HG03354 (cell line): ENCODE measurements around the gene ANP32B.
A peak's percentile ranks its signal among the peaks of the same experiment; 100 is the strongest.
"Not testable (repeated sequence)": the region's sequence is repeated elsewhere in the genome, so short reads cannot be mapped to it uniquely, and the experiment has no call there.

Experiments
- ATAC-seq: cut with Tn5 transposase; IDR thresholded peaks from one replicate; pipeline ENCODE4 v1.9.1; 2021; ENCODE audit warnings: mild to moderate bottlenecking; ENCODE audit not compliant: unreplicated experiment, poor library complexity, severe bottlenecking

The ANP32B gene

DNA sequence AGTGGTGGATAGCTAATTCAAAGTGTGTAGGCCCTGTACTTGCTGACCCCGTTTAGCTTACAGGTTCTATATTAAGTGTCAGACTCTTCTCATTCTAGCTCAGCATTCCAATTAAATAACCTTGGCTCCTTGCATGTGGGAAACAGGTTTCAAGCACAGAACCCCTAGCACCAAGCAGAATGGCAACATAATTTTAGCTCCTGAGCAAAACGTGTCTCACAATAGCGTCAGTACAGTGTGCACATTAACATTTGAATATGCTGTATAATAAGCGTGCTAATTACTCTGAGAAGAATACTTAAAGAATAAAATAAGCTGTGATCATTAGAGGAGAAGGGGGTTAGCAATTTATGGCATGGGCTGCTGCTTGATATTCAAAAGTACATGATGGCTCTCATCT is 21.0 kb upstream of the ANP32B start:
- ATAC-seq, result no peak

DNA sequence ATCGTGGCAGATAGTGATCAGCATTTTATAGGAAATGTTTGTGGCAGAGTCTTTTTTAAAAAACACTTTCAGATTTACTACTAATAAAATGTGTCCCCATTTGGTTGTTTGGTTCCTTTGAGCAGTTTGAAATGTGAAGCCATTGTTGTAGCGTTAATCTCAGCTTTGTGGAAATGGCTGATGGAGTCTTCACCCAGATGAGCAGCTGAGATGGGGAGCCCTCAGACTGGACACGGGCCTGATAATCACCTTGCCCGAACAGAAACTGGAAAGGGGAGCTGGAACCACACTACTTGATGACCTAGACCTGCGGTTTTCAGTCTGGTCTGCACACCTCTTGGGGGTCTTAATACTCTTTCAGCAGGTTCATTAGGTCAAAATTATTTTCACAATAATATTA is 20.6 kb upstream of the ANP32B start:
- no peak for ATAC-seq

DNA sequence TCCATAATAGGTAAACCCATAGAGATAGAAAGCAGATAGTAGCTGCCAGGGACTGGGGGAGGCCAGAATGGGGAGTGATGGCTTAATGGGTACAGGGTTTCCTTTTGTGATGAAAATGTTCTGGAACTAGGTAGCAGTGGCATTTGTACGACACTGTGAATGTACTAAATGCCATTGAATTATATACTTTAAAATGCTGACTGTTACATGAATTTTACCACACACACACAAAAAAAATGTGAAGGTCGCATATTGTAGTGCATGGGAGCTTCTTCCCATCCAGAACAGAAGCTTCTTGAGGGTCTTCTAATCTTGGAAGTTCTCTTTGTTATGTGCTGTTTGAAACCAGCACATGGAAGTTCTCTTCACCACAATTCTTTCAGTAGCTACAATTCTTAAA is 19.9 kb upstream of the ANP32B start:
- ATAC-seq, result no peak

DNA sequence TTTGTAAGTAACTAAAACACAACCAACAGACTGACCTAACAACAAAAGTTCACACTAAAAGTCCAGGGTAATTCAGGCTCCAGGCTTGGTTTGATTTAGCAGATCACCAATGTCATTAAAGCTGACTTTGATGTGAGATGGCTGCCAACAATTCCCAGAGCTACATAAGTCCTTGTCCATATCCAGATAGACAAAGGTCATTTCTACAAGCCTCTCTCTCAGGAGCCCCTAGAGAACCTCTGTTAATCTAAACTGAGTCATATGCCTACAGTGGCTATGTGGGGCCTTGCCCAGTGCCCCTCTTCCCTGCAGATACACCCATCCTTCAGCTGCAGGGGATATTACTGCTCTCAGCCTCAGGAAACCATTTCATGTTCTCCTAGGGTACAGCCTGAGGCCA is 18.2 kb upstream of the ANP32B start:
- no peak for ATAC-seq

DNA sequence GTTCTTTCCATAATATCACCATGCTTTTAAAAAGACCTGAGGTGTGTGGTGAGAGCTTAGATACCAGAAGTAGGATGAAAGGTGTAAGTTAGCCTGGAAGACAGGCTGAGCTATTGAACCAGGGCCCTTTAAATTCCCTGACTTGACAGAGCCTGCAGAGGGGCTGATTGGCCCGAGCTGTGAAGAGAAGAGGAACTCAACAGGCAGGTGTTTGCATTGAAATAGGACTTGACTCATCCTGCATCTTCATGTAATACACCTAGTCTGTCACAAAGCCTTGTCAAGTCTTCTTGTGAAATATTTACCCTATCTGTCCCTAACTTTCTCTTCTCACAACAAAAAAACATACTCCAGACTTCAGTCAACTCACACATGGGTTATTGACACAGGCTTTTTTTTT is 16.6 kb upstream of the ANP32B start:
- no peak for ATAC-seq

DNA sequence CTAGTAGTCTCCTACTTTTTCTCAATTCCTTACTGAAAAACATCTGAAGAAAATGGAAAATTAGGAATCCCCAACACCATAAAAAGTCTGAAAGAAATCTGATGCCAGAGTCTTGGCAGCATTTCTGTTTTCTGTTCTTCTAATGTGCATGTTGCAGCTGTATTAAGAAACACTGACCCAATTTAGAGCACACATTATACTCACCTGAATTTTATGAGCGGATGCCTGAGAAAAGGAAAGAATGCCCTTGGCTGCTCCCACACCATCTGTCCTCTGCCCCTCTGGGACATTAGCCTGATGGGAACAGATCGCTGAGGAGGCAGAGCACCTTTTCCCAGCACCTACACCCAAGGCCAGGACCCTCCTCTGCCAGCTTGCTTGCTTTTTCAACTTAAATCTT is 14.1 kb upstream of the ANP32B start:
- no peak for ATAC-seq

DNA sequence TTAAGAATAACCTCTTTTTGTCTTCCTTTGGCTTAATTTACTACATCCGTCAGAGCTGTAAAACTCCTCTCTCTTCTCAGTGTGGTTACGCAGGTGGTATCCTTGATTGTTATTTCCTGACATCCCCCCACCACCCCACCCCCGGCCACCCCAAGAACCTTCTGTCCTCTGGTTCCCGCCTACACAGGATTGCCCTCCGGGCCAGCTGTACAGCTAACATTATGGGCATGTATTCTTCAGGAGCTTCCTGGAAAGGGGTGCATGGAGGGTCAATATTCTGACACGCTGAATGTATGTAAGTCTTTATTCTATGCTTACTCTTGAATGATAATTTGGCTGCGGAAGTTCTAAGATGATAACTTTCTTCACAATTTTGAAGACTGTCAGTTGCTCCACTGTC is 13.0 kb upstream of the ANP32B start:
- no peak for ATAC-seq

DNA sequence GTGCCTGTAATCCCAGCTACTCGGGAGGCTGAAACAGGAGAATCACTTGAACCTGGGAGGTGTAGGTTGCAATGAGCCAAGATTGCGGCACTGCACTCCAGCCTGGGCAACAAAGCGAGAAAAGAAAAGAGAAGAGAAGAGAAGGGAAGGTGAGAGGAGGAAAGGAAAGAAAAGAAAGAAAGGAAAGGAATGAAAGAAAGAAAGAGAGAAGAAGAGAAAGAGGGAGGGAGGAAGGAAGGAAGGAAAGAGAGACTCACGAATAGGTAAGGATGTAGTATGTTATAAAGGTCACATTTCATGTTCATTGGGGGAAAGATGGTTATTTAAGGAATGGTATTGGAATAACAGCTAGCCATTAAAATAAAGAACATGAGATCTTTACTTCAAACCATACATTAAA is 10.4 kb upstream of the ANP32B start:
- ATAC-seq, result no peak

DNA sequence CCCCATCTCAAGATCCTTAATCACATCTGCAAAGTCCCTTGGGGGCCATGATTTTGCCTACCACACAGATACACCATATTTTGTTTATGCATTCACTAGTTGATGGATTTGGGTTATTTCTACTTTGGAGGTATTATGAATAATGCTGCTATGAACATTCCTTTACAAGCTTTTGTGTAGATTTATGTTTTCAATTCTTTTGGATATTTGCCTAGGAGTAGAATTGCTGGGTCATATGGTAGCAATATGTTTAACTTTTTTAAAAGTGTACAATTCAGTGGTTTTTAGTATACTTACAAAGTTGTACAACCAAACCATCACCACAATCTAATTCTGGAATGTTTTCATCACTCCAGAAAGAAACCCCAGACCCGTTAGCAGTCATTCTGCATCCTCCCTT is 7.8 kb upstream of the ANP32B start:
- ATAC-seq, result no peak

DNA sequence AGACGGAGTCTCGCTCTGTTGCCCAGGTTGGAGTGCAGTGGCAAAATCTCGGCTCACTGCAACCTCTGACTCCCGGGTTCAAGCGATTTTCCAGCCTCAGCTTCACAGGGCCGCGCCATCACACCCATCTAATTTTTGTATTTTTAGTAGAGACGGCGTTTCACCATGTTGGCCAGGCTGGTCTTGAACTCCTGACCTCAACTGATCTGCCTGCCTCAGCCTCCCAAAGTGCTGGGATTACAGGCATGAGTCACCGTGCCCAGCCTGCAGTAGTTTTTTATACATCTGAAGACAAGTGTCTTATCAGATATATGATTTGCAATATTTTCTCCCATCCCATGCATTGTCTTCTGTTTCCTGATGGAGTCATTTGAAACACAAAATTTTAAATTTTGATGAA is 6.5 kb upstream of the ANP32B start:
- ATAC-seq, result not testable (repeated sequence)

DNA sequence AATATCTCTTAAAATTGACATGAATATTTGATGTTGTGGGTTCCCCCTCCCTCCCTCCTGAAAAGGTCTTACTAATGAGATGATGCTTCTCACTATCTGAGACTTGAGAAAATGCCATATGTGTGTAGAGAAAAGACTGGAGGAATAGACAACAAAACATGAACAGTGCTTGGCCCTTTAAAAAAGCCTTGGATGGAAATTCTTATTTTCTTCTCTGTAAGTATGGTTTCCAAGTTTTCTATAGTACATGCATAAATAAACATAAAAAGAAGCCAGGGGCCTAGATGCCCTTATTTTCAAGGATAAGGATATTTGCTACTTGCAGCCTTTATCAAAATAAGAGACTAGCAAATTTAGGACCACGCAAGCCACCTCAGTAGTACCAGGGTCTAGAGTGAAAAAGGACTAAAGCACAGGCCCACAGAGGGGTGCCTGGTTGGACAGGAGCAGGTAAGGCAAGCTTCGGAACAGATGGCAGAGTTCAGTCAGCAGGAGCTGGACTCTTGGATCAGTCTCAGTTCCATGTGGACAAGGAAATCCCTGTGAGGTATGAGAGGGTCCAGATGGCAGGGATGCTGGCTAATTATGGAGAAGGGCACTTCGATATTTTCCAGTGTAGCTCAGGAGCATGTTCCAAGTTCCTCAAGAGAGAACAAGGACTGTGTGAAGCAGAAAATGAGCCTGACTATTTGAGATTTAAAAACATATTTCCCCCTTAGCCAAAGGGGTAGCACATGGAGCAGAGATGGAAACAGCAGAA is 4.6 kb upstream of the ANP32B start:
- no peak for ATAC-seq

DNA sequence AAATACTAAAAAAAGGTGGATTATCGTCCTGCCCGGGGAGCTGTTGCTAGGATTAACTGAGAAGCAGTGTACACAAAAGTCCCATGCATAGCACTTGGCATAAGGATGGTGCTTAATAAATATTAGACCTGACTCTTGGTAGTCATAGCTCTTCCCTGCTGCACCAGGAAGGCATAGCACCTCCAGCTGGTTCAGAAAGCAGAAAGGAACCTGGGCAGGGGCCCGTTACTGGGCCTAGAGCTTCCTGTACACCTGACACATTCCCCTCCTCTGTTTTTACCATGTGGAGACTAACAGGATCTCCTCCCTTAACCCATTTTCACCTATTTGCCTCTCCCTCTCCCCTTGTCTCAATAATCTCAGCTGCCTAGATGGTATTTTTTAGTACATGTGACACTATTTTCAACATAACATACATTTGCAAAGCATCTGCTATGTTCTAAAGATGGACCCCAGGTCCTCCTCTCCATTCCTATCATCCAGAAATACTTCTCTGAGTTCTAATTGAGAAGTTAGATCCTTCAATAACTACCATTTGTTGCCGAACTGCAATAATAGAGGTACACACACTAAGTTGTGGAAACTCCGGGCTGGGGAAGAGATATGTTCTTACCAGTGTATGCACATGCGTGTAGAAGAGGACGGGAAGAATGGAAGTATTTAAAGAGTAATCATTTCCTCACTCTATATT is 3.2 kb upstream of the ANP32B start:
- ATAC-seq, result no peak

DNA sequence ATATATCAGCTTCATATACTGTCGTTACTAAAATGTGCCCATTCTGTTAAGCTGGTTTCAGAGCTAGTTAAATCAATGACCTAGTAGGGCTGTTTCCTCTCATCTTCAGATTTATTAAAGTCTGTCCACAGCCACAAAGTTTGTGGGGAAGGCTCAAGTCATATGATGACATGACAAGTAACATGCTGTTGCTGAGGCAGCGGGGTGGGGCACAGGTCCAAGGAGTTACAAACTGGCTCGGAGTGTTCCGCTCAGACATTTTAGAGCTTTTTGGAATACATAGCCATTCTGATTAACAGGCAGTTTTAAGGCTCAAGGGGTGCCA is 2.7 kb upstream of the ANP32B start:
- ATAC-seq, result no peak

DNA sequence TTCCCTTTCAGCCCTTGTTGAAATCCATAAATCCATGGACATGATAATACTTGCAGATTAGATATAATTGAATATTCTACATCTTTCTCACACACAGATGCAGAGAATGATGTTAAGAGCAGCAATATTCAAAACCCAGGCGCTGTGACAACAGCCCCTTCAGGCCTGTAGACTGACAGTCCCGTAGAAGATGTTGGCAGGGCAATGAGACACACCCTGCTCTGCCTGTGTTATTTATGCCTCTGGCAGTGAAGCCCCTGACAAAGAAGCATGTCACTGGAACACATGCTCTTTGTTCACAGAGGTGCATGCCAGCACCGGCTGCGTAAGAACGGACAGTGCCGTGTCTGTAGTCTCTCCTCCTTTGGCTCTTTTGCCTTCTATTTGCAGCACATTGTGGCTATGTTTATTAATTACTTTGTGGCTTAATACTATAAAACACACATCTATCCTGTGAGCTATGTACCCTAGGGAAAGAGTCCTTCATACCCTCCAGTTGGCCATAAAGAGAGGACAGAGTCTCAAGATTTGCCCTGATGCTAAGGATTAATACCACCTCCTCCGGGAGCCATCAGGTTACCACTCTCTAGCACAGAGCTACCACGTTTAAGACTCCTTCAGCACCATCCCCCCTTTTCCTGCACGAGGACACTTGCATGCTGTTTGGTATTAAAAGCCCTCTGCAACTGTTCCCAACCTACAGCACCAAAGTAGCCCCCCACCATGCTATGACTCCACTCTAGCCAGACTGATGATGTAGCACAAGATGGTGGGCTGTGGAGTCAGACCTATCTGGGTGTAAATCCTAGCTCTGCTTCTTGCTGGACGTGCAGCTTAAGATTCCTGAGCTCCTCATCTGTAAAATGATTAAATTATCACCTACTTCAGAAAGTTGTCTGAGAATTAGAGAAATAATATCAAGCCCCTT is 2.0 kb upstream of the ANP32B start:
- ATAC-seq, result no peak

DNA sequence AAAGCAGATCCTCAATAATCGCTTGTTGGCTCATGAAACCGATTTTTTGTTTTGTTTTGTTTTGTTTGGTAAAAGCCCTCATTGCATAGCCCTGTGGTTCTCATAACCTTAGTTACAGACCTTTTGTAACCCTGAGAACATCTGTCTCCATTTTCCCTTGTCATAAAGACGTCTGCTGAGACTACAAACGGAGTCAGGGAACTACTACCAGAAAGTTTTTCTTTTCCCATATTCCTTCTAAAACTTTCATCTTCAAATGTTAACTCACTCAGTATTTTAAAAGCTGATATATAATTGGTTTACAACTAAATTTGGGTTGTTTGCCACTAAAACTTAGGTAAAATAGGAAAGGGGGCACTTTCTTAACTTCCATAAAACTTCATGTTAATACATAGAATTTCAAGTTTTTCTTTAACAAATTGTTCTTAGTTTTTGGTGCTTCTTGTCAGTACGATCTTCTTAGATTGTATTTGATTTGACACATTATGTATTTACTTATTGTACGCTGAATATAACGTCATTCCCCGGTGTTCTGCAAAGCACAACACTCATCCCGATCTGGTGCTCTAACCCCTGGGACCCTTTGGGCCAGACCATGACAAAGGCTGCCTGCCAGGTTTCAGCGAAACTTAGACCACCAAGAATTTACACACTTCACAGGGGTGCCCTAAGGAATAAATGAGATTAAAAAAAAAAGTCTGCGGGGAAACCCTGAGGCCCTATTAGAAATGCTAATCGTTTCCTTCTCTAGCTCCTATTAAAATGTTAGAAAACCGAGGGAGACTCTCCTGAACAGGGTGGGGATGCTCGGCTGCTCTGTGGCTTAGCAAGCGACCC is 1.1 kb upstream of the ANP32B start:
- no peak for ATAC-seq

DNA sequence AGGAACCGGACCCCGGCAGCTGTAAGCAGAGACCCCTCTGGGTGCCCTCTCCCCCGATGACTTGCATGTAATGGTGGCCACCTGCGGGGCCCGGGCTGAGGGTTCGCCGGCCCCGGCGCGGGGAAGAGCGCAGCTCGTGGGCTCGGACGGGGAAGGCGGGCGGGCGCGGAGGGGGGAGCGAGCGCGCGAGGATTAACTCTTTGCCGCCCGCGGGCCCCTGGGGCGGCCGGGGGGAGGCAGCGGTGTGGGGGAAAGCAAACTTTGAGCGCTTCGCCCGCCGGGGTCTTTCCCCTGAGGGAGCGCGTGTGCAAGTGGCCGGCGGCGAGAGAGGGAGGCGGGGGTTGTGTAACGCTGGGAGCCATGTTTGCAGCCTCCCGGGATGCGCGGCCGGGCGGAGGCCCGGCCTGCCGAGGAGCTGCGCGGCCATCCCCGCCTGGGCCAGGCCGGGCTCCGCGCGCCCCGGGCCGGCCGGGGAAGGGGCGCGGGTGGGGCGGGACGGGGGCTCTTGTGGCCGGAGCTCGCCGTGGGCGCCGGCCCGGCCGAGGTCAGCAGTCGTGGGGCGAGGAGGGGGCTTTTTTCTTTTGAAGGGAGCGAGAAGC is 547 bp downstream of the ANP32B start:
- peak; percentile 18 for ATAC-seq

DNA sequence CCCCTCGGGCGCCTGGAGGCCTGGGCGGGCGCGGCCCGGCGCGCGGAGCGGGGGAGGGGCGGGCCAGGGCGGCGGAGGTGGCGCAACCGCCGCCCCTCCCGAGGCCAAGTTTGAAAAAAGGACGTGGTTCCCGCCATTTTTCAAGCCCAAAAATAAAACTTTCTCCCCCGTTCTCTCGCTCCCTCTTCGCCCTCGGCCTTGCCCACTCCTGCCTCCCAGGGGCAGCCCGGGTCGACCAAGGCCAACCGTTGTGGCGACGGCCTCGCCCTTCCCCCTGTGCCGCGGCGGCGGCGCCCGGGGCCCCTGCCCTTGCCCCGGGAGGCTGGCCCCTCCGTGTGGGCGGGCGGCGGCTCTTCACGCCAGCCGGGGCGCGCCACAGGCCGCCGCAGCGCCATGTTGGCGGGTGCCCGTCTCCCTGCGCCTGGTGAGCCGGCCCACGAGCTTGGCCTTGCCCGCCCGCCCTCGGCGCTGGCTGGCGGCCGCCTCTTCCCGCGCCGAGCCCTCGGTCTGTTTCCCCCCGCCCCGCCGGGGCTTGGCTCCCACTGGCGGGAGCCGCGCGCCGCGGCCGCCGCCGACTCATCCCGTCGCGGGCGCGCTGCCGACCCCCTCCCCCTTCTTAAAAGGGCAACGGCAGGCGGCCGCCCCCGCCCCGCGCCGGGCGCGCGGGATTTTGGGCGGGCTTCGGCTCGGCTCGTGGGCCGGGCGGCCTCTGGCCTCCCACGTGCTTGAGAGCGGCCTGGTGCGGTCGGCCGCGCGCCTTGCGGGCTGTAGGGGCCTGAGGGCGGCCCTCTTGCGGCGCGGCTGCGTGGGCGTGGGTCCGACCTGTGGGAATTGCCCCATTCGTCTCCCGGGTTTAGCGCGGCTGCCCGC is 1.3 kb downstream of the ANP32B start:
- peak; percentile 34 for ATAC-seq

DNA sequence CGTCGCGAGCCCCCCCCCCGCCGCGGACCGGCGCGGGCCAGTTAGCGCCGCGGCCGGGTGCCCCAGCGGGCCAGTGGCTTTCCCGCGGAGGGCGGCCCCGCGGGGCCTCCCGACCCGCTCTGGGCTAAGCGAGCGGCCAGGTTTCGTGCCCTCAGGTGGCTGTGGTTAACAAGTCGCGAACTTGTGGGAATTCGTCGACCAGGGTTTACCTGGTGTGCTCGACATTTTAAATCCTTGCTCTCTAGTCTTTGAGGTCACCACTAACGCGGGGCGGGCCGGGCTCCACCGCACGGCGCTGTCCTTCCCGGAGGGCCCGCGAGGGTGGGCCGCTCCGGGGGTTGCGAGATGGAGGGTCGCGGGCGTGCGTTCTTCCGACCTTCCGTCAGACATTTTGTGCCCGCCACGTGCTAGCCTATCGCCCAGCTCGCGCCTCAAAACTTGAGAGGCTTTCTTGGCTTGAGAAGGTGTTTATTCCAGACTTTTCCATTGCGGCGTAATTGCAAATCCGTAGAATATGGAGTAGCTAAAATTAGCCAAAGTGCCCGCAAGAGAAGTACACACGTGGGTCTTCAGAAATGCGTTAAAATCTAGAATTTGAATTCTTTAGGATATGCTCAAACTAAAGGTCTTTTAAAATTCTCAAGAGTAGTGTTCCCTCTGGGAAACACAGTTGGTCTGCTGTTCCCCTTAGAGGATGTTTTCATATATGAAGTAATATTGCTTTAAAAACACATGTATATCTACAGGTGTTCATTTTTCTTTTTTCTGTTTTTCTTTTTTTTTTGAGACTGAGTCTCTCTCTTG is 2.1 kb downstream of the ANP32B start:
- ATAC-seq, result peak; percentile 9
